ENCODE data around the gene RAD51.

DNA sequence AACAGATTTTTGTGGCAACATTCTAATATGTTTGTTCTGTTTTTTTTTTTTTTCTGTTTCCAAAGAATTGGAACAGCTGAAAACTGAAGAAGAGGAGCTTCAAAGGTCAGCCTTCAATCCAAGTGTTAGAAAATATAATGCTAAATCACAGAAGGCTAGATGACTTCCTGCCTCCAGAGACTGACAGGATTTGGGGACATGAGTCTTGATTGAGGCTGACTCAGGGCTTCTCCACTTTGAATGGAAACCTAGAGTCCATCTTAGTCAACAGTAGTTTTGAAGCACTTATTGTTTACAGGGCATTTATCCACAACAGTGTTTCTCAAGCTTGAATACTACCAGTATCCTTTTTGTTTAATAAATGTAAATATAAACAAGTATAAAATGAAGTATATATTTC is 44.5 kb upstream of the RAD51 start:
- TF ChIP-seq CTCF (IDR thresholded peaks at IDR 0.05; ENCODE audit: low read length) = no peak
- TF ChIP-seq EZH2 (optimal IDR thresholded peaks at IDR 0.05; ENCODE audit: low read depth, low read length) = no peak
- TF ChIP-seq EZH2phosphoT487 (IDR thresholded peaks at IDR 0.05; ENCODE audit: low read length) = no peak

Data from MM.1S (cell line).